HepG2 (cell line): Measurements from ENCODE around the gene CCT6A. TPM values are rescaled to one million over a fixed set of nuclear protein-coding genes. Genes with fewer than 3 reads are reported as not detected.

Experiments used
- ARID5B ChIP-seq: IDR thresholded peaks from 2 replicates; pipeline ENCODE4 v1.4.0; 2020; ENCODE audit warnings: mild to moderate bottlenecking, missing genetic modification reagents
- CCAR2 ChIP-seq: fragments of 200-400 bp; formaldehyde crosslinking; optimal IDR thresholded peaks from 2 replicates; pipeline ENCODE3; 2018; ENCODE audit warnings: low read depth, mild to moderate bottlenecking, low read length, moderate library complexity
- FOXA3 ChIP-seq: IDR thresholded peaks from 2 replicates; pipeline ENCODE4 v1.6.1; 2016; ENCODE audit warnings: missing genetic modification reagents, missing compliant biosample characterization
- HBP1 ChIP-seq: IDR thresholded peaks from 2 replicates; pipeline ENCODE4 v1.6.1; 2016; ENCODE audit warnings: low read depth, control low read depth
- HIVEP1 ChIP-seq: sonication (generic); formaldehyde crosslinking; IDR thresholded peaks from 2 replicates; pipeline ENCODE4 v1.4.0; 2020; ENCODE audit warnings: mild to moderate bottlenecking, missing genetic modification reagents
- RBFOX2 ChIP-seq: fragments of 200-400 bp; formaldehyde crosslinking; IDR thresholded peaks from 2 replicates; pipeline ENCODE4 v1.6.1; 2017; ENCODE audit warnings: low read depth, mild to moderate bottlenecking, low read length
- THAP11 ChIP-seq: IDR thresholded peaks from 2 replicates; pipeline ENCODE4 v1.6.1; 2016; ENCODE audit warnings: missing biosample characterization, missing genetic modification reagents
- ZFP1 ChIP-seq: IDR thresholded peaks from 2 replicates; pipeline ENCODE4 v1.6.1; 2016
- ZNF83 ChIP-seq: sonication (generic); formaldehyde crosslinking; IDR thresholded peaks from 2 replicates; pipeline ENCODE4 v1.4.0; 2020; ENCODE audit warnings: missing genetic modification reagents, mild to moderate bottlenecking, borderline replicate concordance
- ZSCAN20 ChIP-seq: sonication (generic); formaldehyde crosslinking; IDR thresholded peaks from 2 replicates; pipeline ENCODE4 v1.4.0; 2020; ENCODE audit warnings: missing genetic modification reagents, mild to moderate bottlenecking, borderline replicate concordance
- polyA plus RNA-seq, 8 experiments: library from polyadenylated mRNA; depleted of rRNA in 3 of 8; stranded (reverse) in 7 of 8; unstranded in 1 of 8; fragments of >200 nt; fragmentation: Illumina TruSeq in 4 of 8; extraction: Trizol in 4 of 8; gene quantifications; 2 replicates each; pipeline versions ENCODE4 v1.2.1 to v1.2.3, GENCODE V29; 2011 to 2016; ENCODE audit warnings: low read depth in 4 of 8, missing spikeins in 1 of 8, mixed read lengths in 1 of 8; ENCODE audit not compliant: insufficient read depth in 1 of 8
- total RNA-seq, 5 experiments: library from RNA; depleted of rRNA; stranded (reverse); fragments of >200 nt; fragmentation: Illumina TruSeq; extraction: Trizol; gene quantifications; 2 replicates each; pipeline ENCODE4 v1.2.3, GENCODE V29; 2016; ENCODE audit warnings: low read depth in 1 of 5

The CCT6A gene
- total and polyA plus RNA-seq, 2 of the 13 experiments (the other 11 are each of a cell fraction or from before 2014, with no cell fraction given), result 219 to 292 TPM

GRCh38 chr7:56063500-56063881 lies 11.9 kb downstream of the CCT6A start (continued):
- TF ChIP-seq HBP1 (CRISPR knock-in tag) (no peak), HIVEP1 (no peak), CCAR2 (no peak), RBFOX2 (no peak), ZNF83 (CRISPR knock-in tag) (no peak), ARID5B (CRISPR knock-in tag) (no peak), FOXA3 (CRISPR knock-in tag) (no peak), ZSCAN20 (CRISPR knock-in tag) (no peak), ZFP1 (CRISPR knock-in tag) (0 out of 2 replicates have a peak, but pooled peaks have one; percentile 6), THAP11 (CRISPR knock-in tag) (no peak)
